GM12878 (cell line): Measurements from ENCODE around the gene NLRC3. TPM values are rescaled to one million over a fixed set of nuclear protein-coding genes. Genes with fewer than 3 reads are reported as not detected.

Source experiments
- ATF2 ChIP-seq: IDR thresholded peaks from 2 replicates; pipeline ENCODE4 v1.6.1; 2012; ENCODE audit warnings: low read length, inconsistent platforms
- CREB1 ChIP-seq: IDR thresholded peaks from 2 replicates; pipeline ENCODE4 v1.6.1; 2012; ENCODE audit warnings: low read depth, mild to moderate bottlenecking, inconsistent platforms
- CUX1 ChIP-seq: IDR thresholded peaks from 2 replicates; pipeline ENCODE4 v1.6.1; 2012; ENCODE audit warnings: improper control_type of control experiment, low read depth, low read length; ENCODE audit not compliant: insufficient replicate concordance
- EED ChIP-seq: sonication (generic); IDR thresholded peaks from 2 replicates; pipeline ENCODE4 v1.6.1; 2016; ENCODE audit warnings: antibody characterized with exemption, low read depth
- FOS ChIP-seq: IDR thresholded peaks from 3 replicates; pipeline ENCODE4 v1.6.1; 2011; ENCODE audit warnings: borderline replicate concordance; ENCODE audit not compliant: insufficient read length; ENCODE audit errors: extremely low read depth
- IRF4 ChIP-seq: IDR thresholded peaks from 2 replicates; pipeline ENCODE4 v1.6.1; 2011; ENCODE audit warnings: low read depth, low read length
- LARP7 ChIP-seq: fragments of 450-650 bp; IDR thresholded peaks from 2 replicates; pipeline ENCODE4 v1.6.1; 2017; ENCODE audit warnings: mild to moderate bottlenecking
- NFIC ChIP-seq: IDR thresholded peaks from 2 replicates; pipeline ENCODE4 v1.6.1; 2012; ENCODE audit warnings: low read depth, mild to moderate bottlenecking, inconsistent platforms, low read length, moderate library complexity
- NRF1 ChIP-seq: conservative IDR thresholded peaks from 2 replicates; pipeline ENCODE4 v1.6.1; 2011; ENCODE audit warnings: mild to moderate bottlenecking, low read depth, low read length, improper control_type of control experiment
- RCOR1 ChIP-seq: conservative IDR thresholded peaks from 2 replicates; pipeline ENCODE4 v1.6.1; 2012; ENCODE audit warnings: low read depth, low read length, improper control_type of control experiment
- REST ChIP-seq: IDR thresholded peaks from 2 replicates; pipeline ENCODE4 v1.6.1; 2012; ENCODE audit warnings: mild to moderate bottlenecking, low read depth, low read length
- SP1 ChIP-seq: IDR thresholded peaks from one replicate; pipeline ENCODE4 v1.6.1; 2011; ENCODE audit warnings: low read depth, low read length
- SPI1 ChIP-seq: IDR thresholded peaks from 2 replicates; pipeline ENCODE4 v1.6.1; 2011; ENCODE audit warnings: low read depth, mild to moderate bottlenecking, low read length, moderate library complexity, borderline replicate concordance; ENCODE audit not compliant: insufficient read depth
- SREBF2 ChIP-seq: IDR thresholded peaks from 2 replicates; pipeline ENCODE4 v1.6.1; 2012; ENCODE audit warnings: mild to moderate bottlenecking, low read length
- SRF ChIP-seq, 2 experiments: IDR thresholded peaks; 2 replicates each; pipeline ENCODE4 v1.6.1; 2011; ENCODE audit warnings: low read depth in 2 of 2, low read length in 2 of 2, mild to moderate bottlenecking in 1 of 2, moderate library complexity in 1 of 2
- TBL1XR1 ChIP-seq: IDR thresholded peaks from 2 replicates; pipeline ENCODE4 v1.6.1; 2012; ENCODE audit warnings: low read depth, low read length, improper control_type of control experiment
- TCF12 ChIP-seq: IDR thresholded peaks from 2 replicates; pipeline ENCODE4 v1.6.1; 2011; ENCODE audit warnings: low read depth, mild to moderate bottlenecking, low read length
- ZNF384 ChIP-seq: IDR thresholded peaks from 2 replicates; pipeline ENCODE4 v1.6.1; 2012; ENCODE audit warnings: low read depth, mild to moderate bottlenecking, low read length, improper control_type of control experiment, borderline replicate concordance
- polyA plus RNA-seq, 11 experiments: library from polyadenylated mRNA; depleted of rRNA in 4 of 11; unstranded in 6 of 11; stranded (reverse) in 5 of 11; fragments of >200 nt; fragmentation: Nextera tagmentation in 4 of 11; fragmentation: Illumina TruSeq in 1 of 11; extraction: Ambion mirVana in 4 of 11; extraction: Trizol in 1 of 11; gene quantifications; 1 replicate in 1 of 11; 2 replicates in 10 of 11; pipeline versions ENCODE4 v1.2.1 to v1.2.3, GENCODE V29; 2011 to 2016; ENCODE audit warnings: inconsistent platforms in 2 of 11, missing spikeins in 2 of 11, low read depth in 1 of 11
- total RNA-seq, 4 experiments: library from RNA; depleted of rRNA in 3 of 4; stranded (reverse); fragments of >200 nt in 3 of 4; fragmentation: Illumina TruSeq in 1 of 4; extraction: Trizol in 1 of 4; gene quantifications; 2 replicates each; pipeline versions ENCODE4 v1.2.1 to v1.2.3, GENCODE V29; 2013 to 2021
- TF ChIP-seq, protein P1 (sequence below): IDR thresholded peaks from 2 replicates; pipeline ENCODE4 v1.6.1; 2012; ENCODE audit warnings: low read depth, low read length, improper control_type of control experiment
- TF ChIP-seq, protein P2 (sequence below): fragments of 450-650 bp; IDR thresholded peaks from 2 replicates; pipeline ENCODE4 v1.6.1; 2017; ENCODE audit warnings: borderline replicate concordance

Gene NLRC3
- total and polyA plus RNA-seq, 10 of the 15 experiments (the other 5 are each of a cell fraction or from before 2014, with no cell fraction given), result 2.2 to 17.8 (median 7.6) TPM

DNA sequence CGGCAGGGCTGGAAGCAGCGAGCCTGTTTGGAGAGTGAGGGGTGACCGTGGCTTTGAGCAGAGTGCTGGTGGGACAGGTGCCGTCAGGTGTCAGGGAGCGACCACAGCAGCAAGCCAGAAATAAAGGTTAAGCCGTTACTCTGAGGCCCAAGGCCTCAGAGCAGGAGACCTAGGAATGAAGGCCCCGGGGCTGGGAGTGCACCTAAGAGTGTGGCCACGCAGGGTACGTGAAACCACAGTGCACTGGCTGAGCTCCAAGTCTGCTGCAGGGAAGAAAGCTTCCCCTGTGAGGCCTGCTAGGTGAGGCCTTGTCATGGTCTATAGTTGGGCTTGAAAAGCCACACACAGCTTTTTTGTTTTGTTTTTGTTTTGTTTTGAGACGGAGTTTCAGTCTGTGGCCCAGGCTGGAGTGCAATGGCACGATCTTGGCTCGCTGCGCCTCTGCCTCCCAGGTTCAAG is 67.7 kb downstream of the NLRC3 start (continued):
- TF ChIP-seq CREB1, result peak; percentile 14; the same call in 1 of the 2 replicates
- TF ChIP-seq EED, result peak; percentile 59
- no peak for TF ChIP-seq TCF12
- no peak for TF ChIP-seq FOS
- no peak for TF ChIP-seq SPI1
- no peak for TF ChIP-seq REST
- TF ChIP-seq SRF (IDR thresholded peaks at IDR 0.05; ENCODE audit: low read depth in 2 of 2, low read length in 2 of 2), result no peak
- no peak for TF ChIP-seq CUX1
- no peak for TF ChIP-seq IRF4
- peak; percentile 42; the same call in 1 of the 2 replicates for TF ChIP-seq TBL1XR1
- TF ChIP-seq, protein P1, sequence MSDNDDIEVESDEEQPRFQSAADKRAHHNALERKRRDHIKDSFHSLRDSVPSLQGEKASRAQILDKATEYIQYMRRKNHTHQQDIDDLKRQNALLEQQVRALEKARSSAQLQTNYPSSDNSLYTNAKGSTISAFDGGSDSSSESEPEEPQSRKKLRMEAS, result no peak
- no peak for TF ChIP-seq RCOR1
- no peak for TF ChIP-seq NRF1
- TF ChIP-seq LARP7, result no peak
- TF ChIP-seq SP1, result no peak
- TF ChIP-seq ZNF384, result no peak
- no peak for TF ChIP-seq SREBF2
- TF ChIP-seq, protein P2, sequence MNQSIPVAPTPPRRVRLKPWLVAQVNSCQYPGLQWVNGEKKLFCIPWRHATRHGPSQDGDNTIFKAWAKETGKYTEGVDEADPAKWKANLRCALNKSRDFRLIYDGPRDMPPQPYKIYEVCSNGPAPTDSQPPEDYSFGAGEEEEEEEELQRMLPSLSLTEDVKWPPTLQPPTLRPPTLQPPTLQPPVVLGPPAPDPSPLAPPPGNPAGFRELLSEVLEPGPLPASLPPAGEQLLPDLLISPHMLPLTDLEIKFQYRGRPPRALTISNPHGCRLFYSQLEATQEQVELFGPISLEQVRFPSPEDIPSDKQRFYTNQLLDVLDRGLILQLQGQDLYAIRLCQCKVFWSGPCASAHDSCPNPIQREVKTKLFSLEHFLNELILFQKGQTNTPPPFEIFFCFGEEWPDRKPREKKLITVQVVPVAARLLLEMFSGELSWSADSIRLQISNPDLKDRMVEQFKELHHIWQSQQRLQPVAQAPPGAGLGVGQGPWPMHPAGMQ, result no peak
- peak; percentile 63 for TF ChIP-seq NFIC
- peak; percentile 26; the same call in 1 of the 2 replicates for TF ChIP-seq ATF2
